Left cardiac atrium (tissue), 4 donors: ENCODE data around the gene PIAS1. TPM values are rescaled to one million over a fixed set of nuclear protein-coding genes. Genes with fewer than 3 reads are reported as not detected.
"Not testable (repeated sequence)": the region's sequence is repeated elsewhere in the genome, so short reads cannot be mapped to it uniquely, and the experiment has no call there.

Source experiments
- ATAC-seq, 2 donors: fragments of 200-7000 bp; cut with Tn5 transposase; one replicate each; pipeline ENCODE4 v1.9.1; 2020; ENCODE audit warnings: mild to moderate bottlenecking in 2 of 2, moderate library complexity in 2 of 2
- DNase-seq: peaks from one replicate; pipeline ENCODE4 v3.0.0-alpha.2; 2020
- intact Hi-C, 2 donors: fragments of 100-400 bp; cut with DNase I; formaldehyde crosslinking; loops; one replicate each; pipeline versions ENCODE4 v1.14.1 to v1.15.1; 2022 to 2023
- total RNA-seq, 2 donors: library from RNA; stranded (reverse); fragmentation: NEBNext Ultra II Directional; extraction: Animal tissue kit (Norgen Biotek cat#: 25700); gene quantifications; one replicate each; pipeline ENCODE4 v1.2.1, GENCODE V29; 2021
- donor health status: DM: no; HTN: yes; CAD: no.
- donor health status: DM: no; HTN: yes; CAD: no; lungs with severe emphysema.
- donor health status: DM: yes; HTN: yes; CAD: no.
- donor health status: Dilated cardiomyopathy.

PIAS1 gene
- total RNA-seq, 2 donors from 2014 or later, result 27.1 to 31.7 TPM

DNA sequence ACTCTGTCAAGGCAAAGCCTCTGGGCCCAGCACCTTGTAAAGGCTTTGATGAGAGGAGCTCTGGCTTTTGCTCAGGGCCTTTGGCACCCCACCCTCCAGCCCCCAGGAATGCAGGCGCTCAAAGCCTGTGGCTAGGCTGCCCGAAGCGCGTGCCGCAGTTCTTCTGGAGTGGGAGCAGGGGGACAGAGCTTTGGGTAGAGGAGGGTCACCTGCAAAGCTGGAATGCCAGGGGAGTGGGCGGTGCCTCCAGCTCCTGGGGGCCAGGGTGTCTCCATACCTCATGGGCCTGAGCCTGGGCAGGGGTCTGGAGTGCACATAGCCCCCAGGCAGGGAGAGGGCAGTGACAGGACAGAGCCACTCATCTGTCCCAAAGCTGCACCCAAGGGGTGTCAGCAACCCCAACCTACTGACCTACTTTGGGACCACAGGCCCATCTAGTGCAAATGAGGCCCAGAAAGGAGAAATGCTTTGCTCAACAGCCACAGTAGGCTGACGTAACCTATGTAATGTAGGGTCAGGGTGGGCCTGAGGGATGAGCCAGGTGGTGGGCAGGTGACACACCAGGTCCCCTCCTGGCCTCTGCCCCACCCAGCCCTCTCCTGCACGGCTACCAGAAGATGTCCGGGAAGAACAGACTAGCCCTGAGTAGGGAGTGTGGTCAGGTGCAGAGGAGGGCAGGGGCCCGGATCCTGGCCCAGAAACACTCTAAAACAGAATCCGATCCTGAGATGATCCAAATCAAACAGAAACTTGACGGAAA, 153.2 kb downstream of the PIAS1 start:
- intact Hi-C loops, result no loop called here
- ATAC-seq (no peak), DNase-seq (peak; percentile 18)

DNA sequence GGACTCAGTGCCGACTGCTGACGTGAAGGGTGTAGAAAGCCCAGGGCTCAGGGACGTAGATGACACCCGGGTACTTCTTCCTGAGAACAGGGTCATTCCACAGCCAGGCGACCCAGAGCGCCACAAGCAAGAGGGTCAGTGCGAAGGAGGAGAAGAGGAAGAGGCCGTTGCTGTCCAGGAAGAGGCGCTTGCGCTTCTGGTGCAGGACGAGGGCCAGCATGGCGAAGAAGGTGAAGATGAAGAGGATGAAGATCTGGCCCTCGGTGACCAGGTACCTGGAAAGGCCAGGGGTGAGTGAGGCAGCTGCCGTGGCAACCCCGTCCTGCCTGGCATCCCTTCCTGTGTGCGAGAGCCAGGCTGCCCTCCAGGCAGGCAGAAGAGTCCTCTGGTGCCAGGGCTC, 154.0 kb downstream of the PIAS1 start:
- ATAC-seq (no peak), DNase-seq (peak; percentile 8)
- intact Hi-C loops, result no loop called here

DNA sequence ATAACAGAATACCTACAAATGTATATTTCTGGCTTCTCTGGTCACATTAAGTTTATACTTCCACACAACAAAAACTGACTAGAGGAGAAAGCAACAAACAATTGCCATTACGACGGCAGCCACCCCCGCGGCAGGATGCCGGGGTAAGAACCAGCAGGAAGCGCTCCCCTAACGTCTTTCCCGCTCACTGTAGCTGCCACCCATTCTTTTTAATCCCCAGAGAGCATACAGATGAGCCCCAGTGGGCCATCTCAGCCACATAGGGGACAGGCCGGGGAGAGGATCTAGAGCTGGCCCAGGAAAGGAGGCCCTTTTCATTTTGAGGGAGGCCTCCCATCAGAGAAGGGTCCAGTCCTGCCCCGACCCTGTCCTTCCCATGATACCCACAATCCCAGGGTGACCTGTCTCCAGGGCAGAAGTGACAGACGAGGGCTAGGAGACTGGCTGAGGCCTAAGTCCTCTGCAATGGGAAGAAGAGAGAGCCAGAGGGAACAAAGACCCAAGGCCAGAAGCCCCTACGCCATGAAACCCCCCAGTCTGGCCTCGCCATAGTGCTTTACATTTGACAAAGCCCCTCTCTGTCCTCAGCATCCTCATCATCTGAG, 154.6 kb downstream of the PIAS1 start:
- no peak for ATAC-seq

GRCh38 chr15:68209272-68209671, 155.2 kb downstream of the PIAS1 start:
- intact Hi-C loops, result no loop called here
- ATAC-seq (no peak), DNase-seq (peak; percentile 6)

More for the DNA sequence above, 154.6 kb downstream of the PIAS1 start:
- DNase-seq, result peak; percentile 16
- intact Hi-C loops, result no loop called here

- no peak for ATAC-seq
- intact Hi-C loops, result no loop called here
Observed at GRCh38 chr15:68209735-68210408, 155.8 kb downstream of the PIAS1 start.

GRCh38 chr15:68210409-68210756, 156.3 kb downstream of the PIAS1 start:
- no peak for ATAC-seq
- DNase-seq, result peak; percentile 15
- intact Hi-C loops, result no loop called here

More at GRCh38 chr15:68209735-68210408, 155.8 kb downstream of the PIAS1 start:
- DNase-seq, result peak; percentile 15

- DNase-seq, result peak; percentile 71
- intact Hi-C loops, result no loop called here
- peak; percentile 57 to 80 for ATAC-seq
Observed at GRCh38 chr15:68210821-68211655, 156.9 kb downstream of the PIAS1 start.

DNA sequence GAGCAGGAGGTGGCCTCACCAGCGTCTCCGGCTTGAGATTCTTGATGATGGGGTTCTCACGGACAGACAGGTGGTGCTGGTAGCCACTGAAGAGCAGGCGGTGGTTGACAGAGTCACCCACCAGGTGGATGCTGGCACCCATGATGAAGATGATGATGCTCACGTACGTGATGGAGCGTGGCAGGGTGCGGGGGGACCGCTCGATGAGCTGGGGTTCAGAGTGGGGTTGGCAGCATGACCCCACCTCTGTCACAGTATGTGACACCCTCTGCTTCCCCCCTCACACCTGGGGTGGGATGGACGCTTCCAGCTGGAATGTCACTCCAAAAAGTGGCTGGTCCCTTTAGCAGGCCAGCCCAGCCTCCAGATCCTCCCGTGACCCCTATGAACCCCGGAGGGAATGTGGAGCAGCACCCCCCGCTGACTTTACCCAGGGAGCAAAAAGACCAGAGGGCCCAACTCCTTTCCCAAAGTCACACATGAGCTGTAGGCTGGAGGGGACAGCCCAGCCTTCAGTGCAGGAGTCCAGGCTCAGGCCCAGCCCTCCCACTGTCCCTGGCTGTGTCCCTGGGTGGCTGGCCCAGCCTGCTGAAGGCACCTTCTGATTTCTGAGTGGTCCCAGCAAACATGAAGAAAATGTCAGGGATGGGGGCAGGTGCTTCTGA, 157.7 kb downstream of the PIAS1 start:
- ATAC-seq, result no peak
- peak; percentile 10 for DNase-seq
- intact Hi-C loops, result no loop called here

DNA sequence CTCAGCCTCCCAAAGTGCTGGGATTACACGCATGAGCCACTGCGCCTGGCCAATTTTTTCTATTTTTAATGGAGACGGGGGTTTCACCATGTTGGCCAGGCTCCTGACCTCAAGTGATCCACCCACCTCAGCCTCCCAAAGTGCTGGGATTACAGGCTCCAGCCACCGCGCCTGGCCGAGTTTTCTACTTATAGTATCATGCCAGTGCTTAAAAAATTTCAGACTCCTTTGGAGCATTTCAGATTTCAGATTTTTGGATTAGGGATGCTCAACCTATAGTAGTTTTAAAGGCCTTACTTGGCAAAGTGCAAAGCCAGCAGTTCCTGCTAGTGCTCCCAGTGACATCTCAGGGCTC, 159.4 kb downstream of the PIAS1 start:
- ATAC-seq, intact Hi-C loops: not testable (repeated sequence)
- DNase-seq, result peak; percentile 1

DNA sequence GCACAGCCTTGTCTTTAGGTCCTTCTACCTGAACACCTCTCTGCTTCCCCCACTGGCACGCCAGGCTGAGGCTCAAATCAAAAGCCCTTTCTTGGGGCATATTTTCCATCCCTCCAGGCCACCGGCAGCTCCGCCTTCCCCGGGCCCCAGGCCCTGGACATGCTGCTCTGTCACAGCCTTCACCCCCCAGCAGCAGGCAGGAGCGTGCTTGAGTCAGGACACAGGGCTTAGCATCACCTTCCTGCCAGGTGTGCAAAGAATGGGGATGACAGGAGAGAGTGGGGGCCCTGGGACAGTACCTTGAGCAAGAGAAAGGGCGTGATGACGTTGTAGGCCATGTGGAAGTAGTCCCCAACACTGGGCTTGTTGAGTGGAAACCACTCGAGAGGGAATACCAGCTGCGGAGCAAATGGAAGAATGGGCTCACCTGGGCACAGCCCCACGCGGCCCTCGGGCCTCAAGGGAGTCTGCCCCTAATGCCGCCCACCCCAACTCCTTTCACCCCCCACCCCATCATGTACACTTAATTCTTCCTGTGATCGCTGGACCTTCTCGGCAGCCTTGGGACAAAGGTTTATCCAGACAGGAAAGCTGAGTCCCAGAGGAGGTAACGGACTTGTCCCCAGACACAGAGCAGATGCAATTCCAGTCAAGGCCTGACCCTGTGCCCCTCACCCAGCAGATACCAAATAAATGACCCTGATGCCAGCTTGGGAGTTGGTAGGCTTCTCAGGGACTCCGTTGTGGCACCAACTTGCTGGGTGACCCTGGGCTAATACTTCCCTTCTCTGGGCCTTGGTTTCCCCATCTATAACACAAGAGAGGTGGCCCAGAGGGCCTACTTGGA, 160.1 kb downstream of the PIAS1 start:
- ATAC-seq (no peak), DNase-seq (peak; percentile 17)
- intact Hi-C loops, result no loop called here

DNA sequence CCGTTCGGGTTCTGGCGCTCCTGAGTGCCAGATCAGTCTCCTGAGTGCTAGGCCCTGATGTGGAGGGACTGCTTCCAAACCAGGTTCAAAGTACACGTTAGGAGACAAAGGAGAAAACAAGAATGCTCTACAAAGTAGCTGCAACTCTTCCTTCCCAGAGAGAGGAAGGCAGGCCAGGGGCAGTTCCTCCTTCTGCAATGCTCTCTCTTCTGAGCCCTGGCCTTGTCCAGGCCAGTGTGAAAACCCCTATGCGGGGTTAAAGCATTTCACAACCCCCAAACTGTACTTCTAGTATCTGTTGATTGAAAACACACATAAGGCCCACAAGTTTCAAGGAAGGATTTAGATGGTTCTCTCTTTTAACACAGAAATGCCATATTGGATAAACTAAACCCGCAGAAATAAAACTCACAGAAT, 160.7 kb downstream of the PIAS1 start:
- intact Hi-C loops, result no loop called here
- ATAC-seq (no peak), DNase-seq (no peak)

GRCh38 chr15:68217341-68217740, 163.2 kb downstream of the PIAS1 start:
- intact Hi-C loops, result no loop called here
- DNase-seq (peak; percentile 3), ATAC-seq (no peak)

- intact Hi-C loops, result no loop called here
- no peak for DNase-seq
- no peak for ATAC-seq
Observed at GRCh38 chr15:68218331-68218730, 164.2 kb downstream of the PIAS1 start.

DNA sequence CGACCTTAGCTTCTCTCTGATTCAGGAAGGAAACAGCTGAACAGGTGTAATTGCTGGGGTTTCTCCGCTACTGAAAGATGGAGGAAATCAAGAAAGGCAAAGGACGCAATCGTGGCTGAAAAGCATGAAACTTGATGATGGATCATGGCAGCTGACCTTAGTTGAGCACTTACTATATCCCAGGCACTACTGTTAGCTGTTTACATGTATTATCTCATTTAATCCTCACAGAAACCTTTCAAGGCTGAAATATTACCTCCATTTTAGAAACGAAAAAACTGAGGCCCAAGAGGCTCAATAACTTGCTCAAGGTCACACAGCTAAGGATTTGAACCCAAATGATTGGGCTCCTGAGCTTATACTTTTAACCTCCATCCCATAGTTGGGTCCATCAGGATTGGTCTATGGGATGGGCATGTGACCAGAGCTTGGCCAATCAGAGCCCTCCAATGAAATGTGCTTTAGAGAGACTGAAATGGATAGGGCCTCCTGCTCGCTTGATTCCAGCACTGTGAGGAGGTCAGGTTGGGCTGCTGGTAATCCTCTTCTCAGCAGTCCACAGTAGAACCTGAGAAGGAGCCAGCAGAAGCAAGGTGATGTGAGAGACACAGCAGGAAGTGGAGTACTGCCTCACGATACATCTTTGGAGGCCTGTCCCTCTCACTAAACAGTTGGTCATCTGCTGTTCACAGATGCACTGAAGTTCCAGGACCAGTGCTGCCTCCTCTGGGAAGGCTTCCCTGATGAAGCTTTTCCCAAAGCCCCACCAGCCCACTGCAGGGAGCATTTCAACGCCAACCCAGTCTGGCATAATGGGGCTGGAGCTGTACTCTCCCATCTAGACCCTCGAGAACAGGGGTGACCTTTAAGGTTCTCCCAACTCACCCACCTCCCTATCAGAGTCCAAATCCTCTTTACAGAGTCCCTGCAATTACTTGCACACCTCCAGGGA, 165.0 kb downstream of the PIAS1 start:
- intact Hi-C loops, result no loop called here
- ATAC-seq (no peak), DNase-seq (peak; percentile 0)

- no peak for ATAC-seq
- DNase-seq, result peak; percentile 7
- intact Hi-C loops, result no loop called here
Observed at GRCh38 chr15:68220489-68220888, 166.4 kb downstream of the PIAS1 start.

- DNase-seq (peak; percentile 4), ATAC-seq (no peak)
- intact Hi-C loops, result no loop called here
Observed at GRCh38 chr15:68220967-68221366, 166.9 kb downstream of the PIAS1 start.
